HEK293 (cell line): Measurements from ENCODE around the gene THPO.

Experiments
- CTCF ChIA-PET: fragments of 350-600 bp; formaldehyde crosslinking; extraction: SDS; loops from one replicate; lab custom pipeline; 2021; ENCODE audit warnings: antibody characterized with exemption; lab: Yijun Ruan, JAX
- POLR2A ChIA-PET: fragments of 300-600 bp; formaldehyde crosslinking; extraction: SDS; loops from one replicate; lab custom pipeline; 2020; ENCODE audit warnings: antibody characterized with exemption, inconsistent platforms; lab: Yijun Ruan, JAX
- H3K27ac ChIP-seq: fragments of 200-500 bp; sonication (Bioruptor generic); 2 replicates; pipeline ENCODE4 v1.5.1; 2014; ENCODE audit warnings: low read depth, low read length, control low read depth, inconsistent platforms; ENCODE audit errors: extremely low read depth
- H3K36me3 ChIP-seq, 2 experiments: fragments of 200-500 bp in 1 of 2; sonication (Bioruptor generic) in 1 of 2; 1 replicate in 1 of 2; 2 replicates in 1 of 2; pipeline ENCODE4 v1.5.1; 2014 to 2017; ENCODE audit warnings: inconsistent platforms in 2 of 2, low read length in 2 of 2; ENCODE audit not compliant: control insufficient read depth in 2 of 2, insufficient read depth in 1 of 2
- H3K4me1 ChIP-seq: fragments of 200-500 bp; sonication (Bioruptor generic); 2 replicates; pipeline ENCODE4 v1.5.1; 2014; ENCODE audit warnings: mild to moderate bottlenecking, low read length, inconsistent platforms; ENCODE audit not compliant: control insufficient read depth, insufficient read depth
- H3K4me3 ChIP-seq: 2 replicates; pipeline ENCODE4 v1.5.1; 2011; ENCODE audit warnings: low read depth, mild to moderate bottlenecking, control low read depth, low read length, moderate library complexity
- H3K9me3 ChIP-seq: fragments of 200-500 bp; sonication (Bioruptor generic); 2 replicates; pipeline ENCODE4 v1.5.1; 2014; ENCODE audit warnings: low read depth, low read length, inconsistent platforms; ENCODE audit not compliant: control insufficient read depth, insufficient read depth
- FEZF1 ChIP-seq: fragments of 450-650 bp; formaldehyde crosslinking; IDR thresholded peaks from 2 replicates; pipeline ENCODE4 v1.5.1; 2016; ENCODE audit warnings: missing biosample characterization, missing genetic modification characterization
- GLIS2 ChIP-seq: fragments of 450-650 bp; formaldehyde crosslinking; IDR thresholded peaks from 2 replicates; pipeline ENCODE4 v1.5.1; 2016; ENCODE audit warnings: missing biosample characterization, missing genetic modification characterization
- PRDM1 ChIP-seq: fragments of 450-650 bp; formaldehyde crosslinking; IDR thresholded peaks from 2 replicates; pipeline ENCODE4; 2016; ENCODE audit warnings: missing biosample characterization, missing genetic modification characterization
- TCF7L2 ChIP-seq: IDR thresholded peaks from 2 replicates; pipeline ENCODE4 v1.6.1; 2011; ENCODE audit warnings: low read depth, mild to moderate bottlenecking, inconsistent platforms, low read length, moderate library complexity, borderline replicate concordance
- ZFHX2 ChIP-seq: fragments of 450-650 bp; formaldehyde crosslinking; conservative IDR thresholded peaks from 2 replicates; pipeline ENCODE4 v1.5.1; 2016; ENCODE audit warnings: missing biosample characterization, missing genetic modification characterization
- ZNF114 ChIP-seq: fragments of 450-650 bp; formaldehyde crosslinking; IDR thresholded peaks from 2 replicates; pipeline ENCODE4 v1.5.0; 2017; ENCODE audit warnings: missing biosample characterization, missing genetic modification characterization
- ZNF221 ChIP-seq: fragments of 450-650 bp; formaldehyde crosslinking; IDR thresholded peaks from 2 replicates; pipeline ENCODE4 v1.5.1; 2017; ENCODE audit warnings: missing biosample characterization, missing genetic modification characterization, borderline replicate concordance
- ZNF426 ChIP-seq: fragments of 450-650 bp; formaldehyde crosslinking; IDR thresholded peaks from 2 replicates; pipeline ENCODE4 v1.5.1; 2017; ENCODE audit warnings: missing biosample characterization, missing genetic modification characterization, mild to moderate bottlenecking, inconsistent platforms, moderate library complexity
- ZNF529 ChIP-seq: fragments of 450-650 bp; formaldehyde crosslinking; IDR thresholded peaks from 2 replicates; pipeline ENCODE4 v1.5.1; 2017; ENCODE audit warnings: missing genetic modification characterization, missing biosample characterization; ENCODE audit not compliant: insufficient replicate concordance
- ZNF544 ChIP-seq: fragments of 450-650 bp; formaldehyde crosslinking; IDR thresholded peaks from 2 replicates; pipeline ENCODE4 v1.5.0; 2017; ENCODE audit warnings: missing biosample characterization, missing genetic modification characterization
- ZNF555 ChIP-seq: fragments of 450-650 bp; formaldehyde crosslinking; conservative IDR thresholded peaks from 2 replicates; pipeline ENCODE4 v1.5.1; 2017; ENCODE audit warnings: missing biosample characterization, mild to moderate bottlenecking, missing genetic modification characterization, inconsistent platforms
- ZNF624 ChIP-seq: fragments of 450-650 bp; formaldehyde crosslinking; IDR thresholded peaks from 2 replicates; pipeline ENCODE4 v1.5.1; 2017; ENCODE audit warnings: missing biosample characterization, missing genetic modification characterization
- TF ChIP-seq, protein P1 (sequence below): fragments of 450-650 bp; formaldehyde crosslinking; IDR thresholded peaks from 2 replicates; pipeline ENCODE4 v1.5.1; 2016; ENCODE audit warnings: missing biosample characterization, missing genetic modification characterization, borderline replicate concordance
- TF ChIP-seq, protein P2 (sequence below): fragments of 450-650 bp; formaldehyde crosslinking; IDR thresholded peaks from 2 replicates; pipeline ENCODE4 v1.5.1; 2017; ENCODE audit warnings: missing biosample characterization, missing genetic modification characterization
- TF ChIP-seq, protein P3 (sequence below): fragments of 450-650 bp; formaldehyde crosslinking; IDR thresholded peaks from 2 replicates; pipeline ENCODE4 v1.5.1; 2016; ENCODE audit warnings: missing biosample characterization, missing genetic modification characterization

THPO gene

DNA sequence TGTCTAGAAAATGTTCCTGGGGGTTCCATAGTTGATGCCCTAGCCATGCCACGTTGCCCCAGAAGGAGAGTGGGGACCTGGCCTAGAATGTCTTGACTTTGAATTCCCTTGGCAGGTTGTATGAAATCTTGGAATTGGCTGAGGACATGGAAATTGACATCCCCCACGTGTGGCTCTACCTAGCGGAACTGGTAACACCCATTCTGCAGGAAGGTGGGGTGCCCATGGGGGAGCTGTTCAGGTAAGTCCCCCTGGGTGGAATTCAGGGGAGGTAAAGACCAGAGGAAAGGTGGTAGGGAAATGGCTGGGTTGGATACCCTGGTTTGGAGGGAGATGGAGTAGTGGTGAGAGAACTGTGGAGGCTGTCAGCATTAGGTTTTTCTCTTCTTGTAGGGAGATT, 49.5 kb downstream of the THPO start:
- no peaks in the 10 kb centered on the region for H3K9me3 ChIP-seq
- POLR2A ChIA-PET, result interaction anchor here (0.7 kb wide), 1 partner anchor 8 kb away, joined by 3 read pairs; no protein-coding TSS in a partner anchor
- no peaks in the 10 kb centered on the region for H3K4me1 ChIP-seq
- H3K4me3 ChIP-seq, result no peak overlapping the region
- TF ChIP-seq ZNF555, result no peak
- TF ChIP-seq GLIS2 (tag by site-specific recombination), result peak; percentile 31; the same call in 1 of the 2 replicates
- TF ChIP-seq ZNF529 (tag by site-specific recombination), result no peak
- TF ChIP-seq, all 188 proteins: peak for 1
- CTCF ChIA-PET, result no interaction called here
- peaks cover 36 to 99% of the 10 kb centered on the region in 2 experiments for H3K36me3 ChIP-seq
- H3K27ac ChIP-seq, result no peak overlapping the region

DNA sequence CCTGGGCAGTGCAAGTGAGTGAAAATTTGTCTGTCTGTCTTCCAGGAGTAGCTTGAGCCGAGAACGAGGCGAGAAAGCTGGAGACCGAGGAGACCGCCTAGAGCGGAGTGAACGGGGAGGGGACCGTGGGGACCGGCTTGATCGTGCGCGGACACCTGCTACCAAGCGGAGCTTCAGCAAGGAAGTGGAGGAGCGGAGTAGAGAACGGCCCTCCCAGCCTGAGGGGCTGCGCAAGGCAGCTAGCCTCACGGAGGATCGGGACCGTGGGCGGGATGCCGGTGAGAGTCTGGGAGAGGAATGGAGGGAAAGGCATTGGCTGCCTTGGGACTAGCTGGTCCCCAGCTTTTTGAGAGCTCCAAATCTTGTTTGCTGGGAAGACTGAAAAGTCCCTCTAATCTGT, 50.8 kb downstream of the THPO start:
- peak; percentile 15; the same call in 1 of the 2 replicates for TF ChIP-seq ZFHX2 (tag by site-specific recombination)
- TF ChIP-seq PRDM1, result 0 out of 2 replicates have a peak, but pooled peaks have one; percentile 29
- TF ChIP-seq, protein P1, sequence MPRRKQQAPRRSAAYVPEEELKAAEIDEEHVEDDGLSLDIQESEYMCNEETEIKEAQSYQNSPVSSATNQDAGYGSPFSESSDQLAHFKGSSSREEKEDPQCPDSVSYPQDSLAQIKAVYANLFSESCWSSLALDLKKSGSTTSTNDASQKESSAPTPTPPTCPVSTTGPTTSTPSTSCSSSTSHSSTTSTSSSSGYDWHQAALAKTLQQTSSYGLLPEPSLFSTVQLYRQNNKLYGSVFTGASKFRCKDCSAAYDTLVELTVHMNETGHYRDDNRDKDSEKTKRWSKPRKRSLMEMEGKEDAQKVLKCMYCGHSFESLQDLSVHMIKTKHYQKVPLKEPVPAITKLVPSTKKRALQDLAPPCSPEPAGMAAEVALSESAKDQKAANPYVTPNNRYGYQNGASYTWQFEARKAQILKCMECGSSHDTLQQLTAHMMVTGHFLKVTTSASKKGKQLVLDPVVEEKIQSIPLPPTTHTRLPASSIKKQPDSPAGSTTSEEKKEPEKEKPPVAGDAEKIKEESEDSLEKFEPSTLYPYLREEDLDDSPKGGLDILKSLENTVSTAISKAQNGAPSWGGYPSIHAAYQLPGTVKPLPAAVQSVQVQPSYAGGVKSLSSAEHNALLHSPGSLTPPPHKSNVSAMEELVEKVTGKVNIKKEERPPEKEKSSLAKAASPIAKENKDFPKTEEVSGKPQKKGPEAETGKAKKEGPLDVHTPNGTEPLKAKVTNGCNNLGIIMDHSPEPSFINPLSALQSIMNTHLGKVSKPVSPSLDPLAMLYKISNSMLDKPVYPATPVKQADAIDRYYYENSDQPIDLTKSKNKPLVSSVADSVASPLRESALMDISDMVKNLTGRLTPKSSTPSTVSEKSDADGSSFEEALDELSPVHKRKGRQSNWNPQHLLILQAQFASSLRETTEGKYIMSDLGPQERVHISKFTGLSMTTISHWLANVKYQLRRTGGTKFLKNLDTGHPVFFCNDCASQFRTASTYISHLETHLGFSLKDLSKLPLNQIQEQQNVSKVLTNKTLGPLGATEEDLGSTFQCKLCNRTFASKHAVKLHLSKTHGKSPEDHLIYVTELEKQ (tag by site-specific recombination), result no peak
- no peak overlapping the region for H3K4me3 ChIP-seq
- no peaks in the 10 kb centered on the region for H3K9me3 ChIP-seq
- H3K27ac ChIP-seq, result no peak overlapping the region
- CTCF ChIA-PET, result no interaction called here
- H3K36me3 ChIP-seq, result peaks cover 36 to 99% of the 10 kb centered on the region in 2 experiments
- POLR2A ChIA-PET, result interaction anchor here (1.2 kb wide), 1 partner anchor 24 kb away, joined by 3 read pairs; no protein-coding TSS in a partner anchor
- H3K4me1 ChIP-seq, result no peaks in the 10 kb centered on the region

DNA sequence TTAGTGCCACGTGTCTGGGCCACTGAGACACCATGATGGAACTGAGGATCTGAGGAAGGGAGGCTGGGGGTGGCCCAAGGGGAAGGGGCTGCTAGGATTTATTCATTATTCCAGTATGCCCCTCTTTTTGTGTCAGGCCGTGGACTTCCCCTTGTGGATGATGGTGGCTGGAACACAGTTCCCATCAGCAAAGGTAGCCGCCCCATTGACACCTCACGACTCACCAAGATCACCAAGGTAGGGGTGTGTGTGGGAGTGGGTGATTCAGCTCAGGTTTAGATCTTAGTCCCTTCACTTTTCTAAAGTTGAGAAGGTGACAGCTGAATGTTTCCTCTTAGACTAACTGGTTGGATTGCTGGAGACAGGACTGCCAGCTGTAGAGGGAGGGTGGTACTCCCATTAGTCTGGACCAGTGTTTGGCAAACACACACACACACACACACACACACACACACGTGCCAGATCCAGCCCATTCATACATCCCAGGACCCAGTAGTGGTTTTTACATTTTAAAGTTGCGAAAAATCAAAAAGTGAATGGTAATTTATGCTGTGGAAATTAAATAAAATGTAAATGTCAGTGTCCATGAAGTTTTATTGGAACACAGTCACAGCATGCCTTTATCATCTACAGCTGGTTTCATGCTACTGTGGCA, 52.2 kb downstream of the THPO start:
- peaks cover 35 to 99% of the 10 kb centered on the region in 2 experiments for H3K36me3 ChIP-seq
- H3K9me3 ChIP-seq, result no peaks in the 10 kb centered on the region
- no peaks in the 10 kb centered on the region for H3K4me1 ChIP-seq
- ChIA-PET POLR2A (interaction anchor here (1.3 kb wide), 1 partner anchor 10 kb away, joined by 3 read pairs; no protein-coding TSS in a partner anchor), CTCF (interaction anchor here (0.7 kb wide), 1 partner anchor 1497 kb away, joined by 3 read pairs; no protein-coding TSS in a partner anchor)
- TF ChIP-seq ZNF114 (tag by site-specific recombination) (no peak), ZNF624 (no peak), ZNF544 (tag by site-specific recombination) (no peak), FEZF1 (no peak), ZNF221 (tag by site-specific recombination) (no peak), ZNF426 (tag by site-specific recombination) (no peak), TCF7L2 (no peak)
- TF ChIP-seq, protein P2, sequence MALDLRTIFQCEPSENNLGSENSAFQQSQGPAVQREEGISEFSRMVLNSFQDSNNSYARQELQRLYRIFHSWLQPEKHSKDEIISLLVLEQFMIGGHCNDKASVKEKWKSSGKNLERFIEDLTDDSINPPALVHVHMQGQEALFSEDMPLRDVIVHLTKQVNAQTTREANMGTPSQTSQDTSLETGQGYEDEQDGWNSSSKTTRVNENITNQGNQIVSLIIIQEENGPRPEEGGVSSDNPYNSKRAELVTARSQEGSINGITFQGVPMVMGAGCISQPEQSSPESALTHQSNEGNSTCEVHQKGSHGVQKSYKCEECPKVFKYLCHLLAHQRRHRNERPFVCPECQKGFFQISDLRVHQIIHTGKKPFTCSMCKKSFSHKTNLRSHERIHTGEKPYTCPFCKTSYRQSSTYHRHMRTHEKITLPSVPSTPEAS, result no peak
- TF ChIP-seq, protein P3, sequence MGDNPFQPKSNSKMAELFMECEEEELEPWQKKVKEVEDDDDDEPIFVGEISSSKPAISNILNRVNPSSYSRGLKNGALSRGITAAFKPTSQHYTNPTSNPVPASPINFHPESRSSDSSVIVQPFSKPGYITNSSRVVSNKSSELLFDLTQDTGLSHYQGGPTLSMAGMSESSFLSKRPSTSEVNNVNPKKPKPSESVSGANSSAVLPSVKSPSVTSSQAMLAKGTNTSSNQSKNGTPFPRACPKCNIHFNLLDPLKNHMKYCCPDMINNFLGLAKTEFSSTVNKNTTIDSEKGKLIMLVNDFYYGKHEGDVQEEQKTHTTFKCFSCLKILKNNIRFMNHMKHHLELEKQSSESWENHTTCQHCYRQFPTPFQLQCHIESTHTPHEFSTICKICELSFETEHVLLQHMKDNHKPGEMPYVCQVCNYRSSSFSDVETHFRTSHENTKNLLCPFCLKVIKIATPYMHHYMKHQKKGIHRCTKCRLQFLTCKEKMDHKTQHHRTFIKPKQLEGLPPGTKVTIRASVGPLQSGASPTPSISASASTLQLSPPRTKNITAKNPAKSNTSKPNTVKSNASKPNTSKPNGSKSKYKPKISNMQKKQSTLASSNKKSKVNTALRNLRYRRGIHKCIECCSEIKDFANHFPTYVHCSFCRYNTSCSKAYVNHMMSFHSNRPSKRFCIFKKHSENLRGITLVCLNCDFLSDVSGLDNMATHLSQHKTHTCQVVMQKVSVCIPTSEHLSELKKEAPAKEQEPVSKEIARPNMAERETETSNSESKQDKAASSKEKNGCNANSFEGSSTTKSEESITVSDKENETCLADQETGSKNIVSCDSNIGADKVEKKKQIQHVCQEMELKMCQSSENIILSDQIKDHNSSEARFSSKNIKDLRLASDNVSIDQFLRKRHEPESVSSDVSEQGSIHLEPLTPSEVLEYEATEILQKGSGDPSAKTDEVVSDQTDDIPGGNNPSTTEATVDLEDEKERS (tag by site-specific recombination), result no peak
- TF ChIP-seq, all 188 proteins: peak for 0
- Histone ChIP-seq H3K27ac (no peak overlapping the region), H3K4me3 (no peak overlapping the region)
